Activated CD4-positive, alpha-beta T cell treated with anti-CD3 and anti-CD28 coated beads for 48 hours (primary cell): ENCODE results near the gene TTBK2.
A peak's percentile ranks its signal among the peaks of the same experiment; 100 is the strongest.
"Not testable (repeated sequence)": the region's sequence is repeated elsewhere in the genome, so short reads cannot be mapped to it uniquely, and the experiment has no call there.

Experiments
- DNase-seq: peaks from one replicate; pipeline ENCODE4 v3.0.0-alpha.2; 2020

TTBK2 gene

DNA sequence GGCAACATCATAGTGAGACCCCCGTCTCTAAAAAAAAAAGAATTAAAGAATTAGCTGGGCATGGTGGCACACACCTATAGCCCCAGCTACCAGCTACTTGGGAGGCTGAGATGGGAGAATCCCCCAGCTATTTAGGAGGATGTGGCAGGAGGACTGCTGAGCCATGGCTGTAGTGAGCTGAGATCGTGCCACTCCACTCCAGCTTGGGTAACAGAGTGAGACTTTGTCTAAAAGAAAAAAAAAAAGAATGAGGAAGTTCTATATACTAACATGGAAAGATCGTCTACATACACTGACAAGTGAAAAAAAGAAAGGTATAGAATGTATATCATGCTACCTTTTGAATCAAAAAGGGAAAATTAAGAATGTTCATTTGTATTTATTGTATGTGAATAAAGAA, 99.8 kb downstream of the TTBK2 start:
- no peak for DNase-seq

DNA sequence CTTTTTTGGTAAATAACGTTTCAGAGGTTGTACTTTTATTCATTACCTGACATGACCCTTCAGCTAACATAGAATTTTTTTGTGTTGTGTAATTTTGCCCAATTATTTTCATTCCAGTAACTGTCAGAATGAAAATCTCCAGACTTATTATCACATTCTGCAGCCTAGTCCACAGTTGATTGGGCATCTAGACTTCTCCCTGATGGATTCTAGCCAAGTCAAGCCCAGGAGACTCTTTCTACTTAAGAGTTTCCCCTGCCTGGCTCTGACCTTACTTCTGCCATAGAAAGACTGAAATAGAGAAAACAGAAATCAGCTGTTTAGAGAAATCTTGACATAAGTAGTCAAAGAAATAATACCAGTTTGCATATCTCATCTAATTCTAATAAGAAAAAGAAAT, 100.8 kb downstream of the TTBK2 start:
- no peak for DNase-seq

GRCh38 chr15:42811433-42811832, 109.1 kb downstream of the TTBK2 start:
- no peak for DNase-seq

DNA sequence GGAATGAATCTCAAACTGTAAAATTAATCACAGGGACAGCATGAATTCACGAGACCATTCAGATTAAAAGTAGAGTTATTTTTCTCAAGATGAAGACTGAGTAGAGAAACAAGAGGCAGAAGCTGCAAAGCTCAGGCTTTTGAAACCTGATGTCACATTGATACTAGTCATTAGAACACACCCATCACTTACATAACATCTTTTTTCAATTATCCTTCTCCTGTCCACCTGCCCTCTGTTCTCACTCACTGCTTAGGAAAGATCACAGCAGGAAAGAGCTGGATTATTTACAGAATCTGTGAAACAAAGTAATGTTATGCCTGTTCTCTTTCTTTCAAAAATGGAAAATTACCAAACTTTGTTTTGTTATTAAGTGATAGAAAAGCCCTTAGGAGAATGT, 111.7 kb downstream of the TTBK2 start:
- DNase-seq = no peak

- DNase-seq = no peak
These were observed 115.3 kb downstream of the TTBK2 start for GRCh38 chr15:42805266-42805665.

GRCh38 chr15:42804739-42805138, 115.8 kb downstream of the TTBK2 start:
- no peak for DNase-seq

DNA sequence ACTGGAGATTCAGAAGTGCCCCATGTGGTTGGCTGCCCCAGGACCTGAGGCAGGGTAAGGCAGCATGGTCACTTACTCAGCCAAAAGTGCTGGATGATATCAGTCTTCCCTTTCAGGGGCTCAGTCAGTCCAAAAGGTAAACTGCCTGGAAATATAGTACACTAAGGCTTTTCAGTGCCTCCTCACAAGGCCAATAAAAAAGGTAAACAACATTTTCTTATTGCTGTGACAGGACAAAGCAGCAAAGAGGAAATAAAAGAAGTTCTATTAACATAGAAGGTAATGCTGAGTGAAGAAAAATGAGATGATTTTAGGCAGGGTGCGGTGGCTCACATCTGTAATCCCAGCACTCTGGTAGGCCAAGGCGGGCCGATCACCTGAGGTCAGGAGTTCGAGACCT, 117.1 kb downstream of the TTBK2 start:
- no peak for DNase-seq

- DNase-seq = no peak
These were observed 118.4 kb downstream of the TTBK2 start for GRCh38 chr15:42802168-42802567.

DNA sequence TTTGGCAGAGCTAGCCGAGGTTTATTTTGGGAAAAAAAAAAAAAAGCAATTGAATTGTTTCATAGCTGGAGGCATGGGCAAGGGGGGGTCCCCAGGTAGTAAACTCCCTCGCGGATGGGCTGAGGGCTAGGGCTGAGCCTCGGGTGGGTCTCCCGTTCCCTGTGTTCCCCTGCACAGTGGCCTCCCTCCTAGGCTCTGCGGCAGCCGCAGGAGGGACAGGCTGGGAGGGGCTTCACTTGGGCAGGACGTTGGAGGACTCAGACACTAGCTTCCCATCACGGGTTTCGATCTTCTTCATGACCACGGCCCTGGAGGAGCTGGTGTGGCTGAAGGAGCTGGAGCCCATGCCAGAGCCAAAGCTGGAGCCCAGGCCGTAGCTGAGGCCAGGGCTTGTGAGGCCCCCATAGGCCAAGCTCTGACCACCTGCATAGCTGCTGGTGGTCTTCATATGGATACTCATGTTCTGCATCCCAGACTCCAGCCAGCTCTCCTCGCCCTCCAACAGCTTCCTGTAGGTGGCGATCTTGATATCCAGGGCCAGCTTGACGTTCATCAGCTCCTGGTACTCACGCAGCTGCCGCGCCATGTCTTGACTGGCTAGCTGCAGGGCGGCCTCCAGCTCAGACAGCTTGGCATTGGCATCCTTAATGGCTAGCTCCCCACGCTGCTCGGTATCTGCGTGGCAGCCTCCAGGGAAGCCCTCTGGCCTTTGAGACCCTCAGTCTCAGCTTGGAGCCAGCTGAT, 119.7 kb downstream of the TTBK2 start:
- DNase-seq = peak; percentile 23

GRCh38 chr15:42798802-42799201, 121.8 kb downstream of the TTBK2 start:
- DNase-seq = no peak

DNA sequence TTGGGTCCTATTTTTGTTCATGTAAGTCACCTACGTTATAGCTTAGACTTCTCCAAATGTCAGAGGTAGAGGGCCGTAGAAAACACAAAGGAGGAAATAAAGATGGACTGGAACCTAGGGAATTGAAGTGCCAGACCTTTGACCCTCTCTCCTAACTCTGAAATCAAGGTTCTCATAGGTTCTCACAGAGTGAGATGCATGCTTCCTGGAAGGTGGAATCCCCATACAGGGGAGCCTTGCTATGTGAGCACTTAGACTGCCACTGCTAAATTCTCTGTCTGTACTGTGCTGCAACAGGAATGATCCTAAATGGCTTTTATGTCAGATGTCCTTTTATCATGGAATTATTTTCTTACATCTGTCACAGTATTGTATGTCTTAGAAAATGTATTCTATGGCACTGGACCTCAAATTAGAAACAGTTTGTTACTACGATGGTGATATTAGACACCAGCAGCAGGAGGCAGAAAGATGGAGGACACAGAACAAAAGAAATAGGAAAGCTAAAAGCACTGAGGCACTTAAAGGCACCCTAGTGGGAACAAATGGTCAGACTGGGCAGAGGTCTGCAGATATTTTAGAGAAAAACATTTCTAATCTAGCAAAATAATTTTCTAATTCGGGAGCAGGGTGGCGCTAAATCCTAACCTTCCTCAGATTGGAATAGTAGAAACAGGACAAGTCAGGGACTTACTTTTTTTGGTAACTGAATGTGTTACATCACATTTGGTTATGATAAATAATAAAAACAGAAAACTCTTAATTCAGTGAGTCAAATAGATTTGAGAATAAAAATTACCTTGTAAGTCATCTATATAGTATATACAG, 123.4 kb downstream of the TTBK2 start:
- DNase-seq = no peak

DNA sequence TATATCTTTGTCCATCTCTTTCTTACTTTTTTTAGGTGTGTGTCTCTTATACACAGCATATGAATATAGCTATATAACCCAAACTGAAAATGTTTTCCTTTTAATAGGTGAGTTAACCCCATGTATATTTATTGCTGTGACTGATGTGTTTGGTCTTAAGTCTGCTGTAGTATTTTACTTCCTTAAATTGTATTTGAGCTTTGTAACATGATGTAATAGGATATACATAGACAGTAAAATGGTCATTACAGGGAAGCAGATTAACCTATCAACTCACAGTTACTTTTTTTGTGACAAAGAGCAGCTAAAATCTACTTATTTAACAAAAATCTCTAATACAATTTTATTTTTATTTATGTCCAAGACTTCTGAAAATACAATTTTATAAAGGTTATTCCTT, 131.9 kb downstream of the TTBK2 start:
- DNase-seq = no peak

GRCh38 chr15:42786978-42787377, 133.6 kb downstream of the TTBK2 start:
- no peak for DNase-seq

GRCh38 chr15:42785569-42785968, 135.0 kb downstream of the TTBK2 start:
- DNase-seq = no peak

DNA sequence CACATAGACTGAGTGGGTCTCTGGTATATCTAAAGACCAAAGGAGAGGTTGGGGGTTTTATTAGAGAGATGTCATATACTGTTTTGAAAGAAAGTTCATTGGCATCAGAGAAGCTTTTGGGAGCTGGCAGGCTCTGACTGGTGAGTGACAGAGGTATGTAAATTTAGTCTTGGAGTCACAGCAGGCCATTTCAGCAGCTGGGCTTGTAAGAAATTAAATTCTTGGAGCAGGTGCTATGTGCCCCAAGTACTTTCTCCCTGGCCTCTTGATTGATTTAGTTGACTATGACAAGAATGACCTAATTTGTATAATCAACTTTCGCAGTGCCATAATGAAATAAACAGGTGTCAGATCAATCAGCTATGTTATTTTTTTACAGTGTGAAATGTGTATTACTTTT, 135.9 kb downstream of the TTBK2 start:
- no peak for DNase-seq

GRCh38 chr15:42782716-42783115, 137.9 kb downstream of the TTBK2 start:
- no peak for DNase-seq

DNA sequence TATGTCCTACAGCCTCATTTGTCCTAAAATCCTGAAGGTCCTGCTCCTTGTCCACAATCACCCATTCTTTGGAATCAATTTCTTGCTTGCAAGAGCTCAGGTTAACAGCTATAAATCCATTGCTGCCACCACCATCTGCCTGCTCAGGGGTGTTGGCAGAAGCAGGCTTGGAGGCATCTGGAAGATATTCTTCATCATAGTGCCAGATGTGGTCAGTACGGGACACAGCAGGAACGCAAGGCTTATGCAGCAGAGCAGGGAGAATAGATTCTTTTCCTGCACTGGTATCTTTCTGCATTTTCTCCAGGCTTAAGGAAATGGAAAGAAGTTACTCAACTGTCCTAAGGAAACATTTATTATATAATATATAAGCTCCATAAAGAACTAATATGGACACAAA, 145.2 kb downstream of the TTBK2 start:
- no peak for DNase-seq

DNA sequence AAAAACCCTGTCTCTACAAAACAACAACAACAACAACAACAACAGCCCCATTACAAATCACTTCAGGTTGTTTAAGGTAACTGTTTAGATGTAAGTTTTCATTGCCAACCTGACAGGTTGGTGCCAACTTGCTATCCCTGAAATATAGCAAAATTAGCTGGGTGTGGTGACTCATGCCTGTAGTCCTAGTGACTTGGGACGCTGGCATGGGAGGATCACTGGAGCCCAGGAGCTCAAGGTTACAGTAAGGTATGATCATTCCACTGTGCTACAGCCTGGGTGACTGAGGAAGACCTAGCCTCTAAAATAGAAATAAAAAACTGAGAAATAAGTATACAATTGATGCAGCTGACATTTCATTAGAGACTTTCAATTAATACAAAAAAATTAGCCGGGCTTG, 147.7 kb downstream of the TTBK2 start:
- DNase-seq = no peak

- no peak for DNase-seq
These were observed 148.4 kb downstream of the TTBK2 start for GRCh38 chr15:42772144-42772543.

DNA sequence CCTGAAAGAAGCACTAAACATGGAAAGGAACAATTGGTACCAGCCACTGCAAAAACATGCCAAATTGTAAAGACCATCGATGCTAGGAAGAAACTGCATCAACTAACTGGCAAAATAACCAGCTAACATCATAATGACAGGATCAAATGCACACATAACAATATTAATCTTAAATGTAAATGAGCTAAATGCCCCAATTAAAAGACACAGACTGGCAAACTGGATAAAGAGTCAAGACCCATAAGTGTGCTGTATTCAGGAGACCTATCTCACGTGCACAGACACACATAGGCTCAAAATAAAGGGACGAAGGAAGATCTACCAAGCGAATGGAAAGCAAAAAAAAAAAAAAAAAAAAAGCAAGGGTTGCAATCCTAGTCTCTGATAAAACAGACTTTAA, 154.5 kb downstream of the TTBK2 start:
- not testable (repeated sequence) for DNase-seq

DNA sequence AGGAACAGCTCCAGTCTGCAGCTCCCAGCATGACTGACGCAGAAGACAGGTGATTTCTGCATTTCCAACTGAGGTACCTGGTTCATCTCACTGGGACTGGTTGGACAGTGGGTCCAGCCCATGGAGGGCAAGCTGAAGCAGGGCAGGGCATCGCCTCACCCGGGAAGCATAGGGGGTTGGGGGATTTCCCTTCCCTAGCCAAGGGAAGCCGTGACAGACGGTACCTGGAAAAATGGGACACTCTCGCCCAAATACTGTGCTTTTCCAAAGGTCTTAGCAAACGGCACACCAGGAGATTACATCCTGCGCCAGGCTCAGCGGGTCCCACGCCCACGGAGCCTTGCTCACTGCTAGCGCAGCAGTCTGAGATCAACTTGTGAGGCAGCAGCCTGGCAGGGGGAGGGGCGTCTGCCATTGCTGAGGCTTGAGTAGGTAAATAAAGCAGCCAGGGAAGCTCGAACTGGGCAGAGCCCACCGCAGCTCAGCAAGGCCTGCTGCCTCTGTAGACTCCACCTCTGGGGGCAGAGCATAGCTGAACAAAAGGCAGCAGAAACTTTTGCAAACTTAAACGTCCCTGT, 156.3 kb downstream of the TTBK2 start:
- DNase-seq = not testable (repeated sequence)

GRCh38 chr15:42761813-42762212, 158.8 kb downstream of the TTBK2 start:
- DNase-seq = not testable (repeated sequence)

GRCh38 chr15:42760759-42761158, 159.8 kb downstream of the TTBK2 start:
- DNase-seq = no peak

GRCh38 chr15:42759093-42759492, 161.5 kb downstream of the TTBK2 start:
- DNase-seq = no peak
